GM03348 (cell line): ENCODE results near the gene MTRF1L.
A peak's percentile ranks its signal among the peaks of the same experiment; 100 is the strongest.
"Not testable (repeated sequence)": the region's sequence is repeated elsewhere in the genome, so short reads cannot be mapped to it uniquely, and the experiment has no call there.

Experiments used
- DNase-seq: peaks from one replicate; pipeline ENCODE4 v3.0.0; 2012; ENCODE audit warnings: low spot score

MTRF1L gene

DNA sequence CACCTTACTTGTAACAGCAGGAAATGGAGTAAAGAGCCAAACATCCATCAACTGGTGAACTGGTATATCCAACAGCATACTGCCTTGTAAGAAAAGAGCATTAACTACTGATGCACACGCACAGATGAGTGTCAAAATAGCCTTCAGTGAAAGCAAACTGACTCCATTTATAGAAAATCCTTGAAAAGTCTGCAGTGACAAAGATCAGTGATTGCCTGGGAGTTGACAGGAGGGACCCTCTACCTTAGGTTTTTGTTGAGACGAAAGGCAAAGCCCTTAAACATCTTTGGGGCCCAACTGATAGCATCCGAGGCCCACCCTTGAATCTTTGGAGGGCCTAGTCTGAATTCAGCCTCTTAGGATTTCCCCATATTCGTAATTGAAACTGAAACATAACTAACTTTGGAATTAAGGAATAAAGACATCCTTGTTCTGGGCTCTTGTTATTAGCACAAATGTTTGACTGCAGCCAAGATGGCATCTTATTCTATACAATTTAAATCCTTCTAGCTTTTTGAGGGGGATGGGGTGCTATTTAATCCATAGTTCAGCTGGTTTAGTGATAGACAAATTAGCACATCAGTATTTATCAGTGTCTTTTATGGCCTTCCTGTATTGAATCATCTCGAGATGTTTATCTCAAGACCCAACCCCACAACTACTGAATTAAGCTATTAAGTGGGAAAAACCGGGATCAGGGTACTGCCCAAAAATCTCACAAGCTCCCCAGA, 32.7 kb downstream of the MTRF1L start:
- no peak for DNase-seq

DNA sequence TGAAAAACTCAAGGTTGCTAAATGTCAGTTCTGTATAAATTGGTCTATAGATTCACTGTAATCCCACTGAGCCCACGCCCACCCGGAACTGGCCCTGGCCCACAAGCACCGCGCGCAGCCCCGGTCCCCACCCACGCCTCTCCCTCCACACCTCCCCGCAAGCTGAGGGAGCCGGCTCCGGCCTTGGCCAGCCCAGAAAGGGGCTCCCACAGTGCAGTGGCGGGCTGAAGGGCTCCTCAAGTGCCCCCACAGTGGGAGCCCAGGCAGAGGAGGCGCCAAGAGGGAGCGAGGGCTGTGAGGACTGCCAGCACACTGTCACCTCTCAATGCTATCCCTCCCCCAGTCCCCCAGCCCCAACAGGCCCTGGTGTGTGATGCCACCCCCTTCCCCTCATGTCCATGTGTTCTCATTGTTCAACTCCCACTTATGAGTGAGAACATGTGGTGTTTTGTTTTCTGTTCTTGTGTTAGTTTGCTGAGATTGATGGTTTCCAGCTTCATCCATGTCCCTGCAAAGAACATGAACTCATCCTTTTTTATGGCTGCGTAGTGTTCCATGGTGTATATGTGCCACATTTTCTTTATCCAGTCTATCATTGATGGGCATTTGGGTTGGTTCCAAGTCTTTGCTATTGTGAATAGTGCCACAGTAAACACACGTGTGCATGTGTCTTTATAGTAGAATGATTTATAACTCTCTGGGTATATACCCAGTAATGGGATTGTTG, 36.2 kb downstream of the MTRF1L start:
- not testable (repeated sequence) for DNase-seq

DNA sequence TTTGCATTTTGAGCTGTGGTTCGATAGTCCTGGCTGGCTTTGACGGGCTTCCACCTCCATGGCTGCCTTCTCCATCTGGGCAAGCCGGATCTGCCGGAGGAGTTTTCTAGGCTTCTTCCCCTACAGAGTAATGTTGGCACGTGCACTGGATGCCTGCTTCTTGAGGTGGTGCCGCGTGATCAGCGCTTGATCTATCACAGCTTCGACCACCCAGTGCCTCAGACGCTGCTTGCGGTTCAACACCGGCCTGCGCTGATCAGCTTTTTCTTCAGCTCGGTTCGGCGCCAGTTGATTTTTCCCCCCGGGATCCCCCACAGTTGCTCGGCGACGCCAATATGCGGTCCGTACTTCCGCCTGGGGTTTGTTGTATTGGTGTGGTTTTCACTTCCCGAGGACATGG, 43.2 kb downstream of the MTRF1L start:
- DNase-seq, result no peak

DNA sequence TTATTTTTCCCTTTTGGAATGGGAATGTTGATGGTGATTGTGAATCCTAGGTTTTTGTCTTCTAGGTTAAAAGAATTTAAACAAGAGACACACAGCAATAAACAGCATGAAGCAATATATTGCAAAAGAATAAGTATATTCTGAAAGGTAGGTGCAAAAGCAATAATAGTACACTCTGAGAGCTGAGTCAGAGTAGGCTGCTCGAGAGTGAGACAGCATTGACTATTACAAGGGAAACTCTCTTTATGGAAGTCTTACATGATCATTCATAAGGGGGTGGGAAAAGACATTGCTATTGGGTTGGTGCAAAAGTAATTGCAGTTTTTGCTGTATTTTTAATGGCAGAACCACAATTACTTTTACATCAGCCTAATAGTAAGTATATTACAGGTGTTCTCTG, 44.7 kb downstream of the MTRF1L start:
- DNase-seq, result no peak

DNA sequence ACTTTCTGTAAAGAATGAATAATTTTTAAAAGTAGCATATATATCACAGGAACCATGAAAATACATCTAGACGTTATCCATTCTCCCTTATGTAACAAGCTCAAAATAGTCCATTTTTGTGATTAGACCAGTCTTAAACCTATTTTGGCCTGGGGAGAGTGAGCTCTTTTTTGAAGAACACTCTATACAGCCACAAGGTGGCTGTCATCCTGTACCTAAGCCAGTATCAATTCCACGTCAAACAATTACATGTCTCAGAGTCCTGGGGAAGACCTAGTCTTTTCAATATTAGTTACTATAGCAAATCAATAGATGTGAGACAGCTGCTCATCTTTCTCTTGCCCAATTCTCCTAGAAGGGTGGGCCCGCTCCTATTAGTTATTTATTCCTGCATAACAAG, 48.1 kb downstream of the MTRF1L start:
- DNase-seq, result no peak

DNA sequence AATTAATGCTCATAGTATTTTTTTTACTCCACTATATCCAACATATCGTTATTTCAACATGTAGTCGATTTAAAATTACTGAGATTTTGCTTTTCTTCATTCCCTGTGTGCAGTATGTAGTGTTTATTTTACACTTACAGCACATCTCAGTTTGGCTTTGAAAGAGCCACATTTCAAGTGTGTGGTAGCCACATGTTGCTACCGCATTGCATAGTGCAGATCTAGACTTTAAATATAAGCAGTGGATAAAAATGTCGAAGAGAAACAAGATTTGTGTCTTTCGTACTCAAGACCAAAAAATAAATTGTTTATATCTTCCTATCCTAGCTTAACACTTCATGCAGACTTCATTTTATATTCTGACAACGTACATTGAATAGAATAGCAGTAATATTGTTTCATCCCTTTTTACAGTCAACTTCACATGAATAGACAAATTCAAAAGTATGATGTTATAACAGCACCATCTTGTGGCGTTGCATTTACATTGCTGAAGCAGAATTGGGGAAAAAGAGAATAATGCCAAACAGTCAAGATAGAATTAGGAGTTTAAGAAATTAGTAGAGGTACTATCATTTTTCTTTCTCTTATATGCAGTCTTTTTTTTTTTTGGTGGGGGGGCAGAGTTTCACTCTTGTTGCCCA, 49.5 kb downstream of the MTRF1L start:
- peak; percentile 63 for DNase-seq

DNA sequence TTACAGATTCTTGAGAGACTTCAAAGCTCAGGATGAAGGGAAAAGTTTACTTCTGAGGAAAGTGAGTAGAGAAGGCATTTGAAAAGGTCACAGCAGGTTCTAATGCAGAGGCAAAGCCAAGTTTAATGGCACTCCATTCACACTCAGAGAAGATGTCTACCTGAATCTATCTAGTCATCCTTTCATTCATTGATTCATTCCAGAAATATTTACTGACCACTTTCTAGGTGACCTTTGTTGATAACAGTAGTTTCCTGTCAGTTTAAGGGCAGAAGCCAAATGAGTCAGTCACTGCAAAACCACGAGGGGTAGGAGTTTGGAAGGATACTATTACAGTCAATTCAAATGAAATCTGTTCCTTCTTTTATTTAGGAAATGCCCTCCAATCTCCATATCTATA, 50.5 kb downstream of the MTRF1L start:
- DNase-seq, result peak; percentile 52

DNA sequence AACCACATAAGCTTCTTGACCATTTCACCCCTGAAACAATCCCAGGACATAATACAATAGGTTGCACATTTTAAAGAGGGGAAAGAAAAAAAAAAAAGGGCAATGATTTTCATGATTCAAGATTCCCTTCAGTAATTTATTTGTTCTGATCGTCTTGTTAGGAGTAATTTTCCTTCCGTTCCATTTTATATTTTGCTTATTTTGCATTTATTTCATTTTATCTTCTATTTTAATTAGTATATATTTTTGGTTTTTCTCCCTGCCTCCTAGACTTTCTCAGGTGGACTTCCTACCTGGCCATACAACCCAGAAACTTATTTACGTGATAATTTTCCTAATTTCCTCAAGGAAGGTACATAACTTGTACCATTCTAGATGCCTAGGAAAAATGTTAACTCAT, 52.3 kb downstream of the MTRF1L start:
- no peak for DNase-seq

DNA sequence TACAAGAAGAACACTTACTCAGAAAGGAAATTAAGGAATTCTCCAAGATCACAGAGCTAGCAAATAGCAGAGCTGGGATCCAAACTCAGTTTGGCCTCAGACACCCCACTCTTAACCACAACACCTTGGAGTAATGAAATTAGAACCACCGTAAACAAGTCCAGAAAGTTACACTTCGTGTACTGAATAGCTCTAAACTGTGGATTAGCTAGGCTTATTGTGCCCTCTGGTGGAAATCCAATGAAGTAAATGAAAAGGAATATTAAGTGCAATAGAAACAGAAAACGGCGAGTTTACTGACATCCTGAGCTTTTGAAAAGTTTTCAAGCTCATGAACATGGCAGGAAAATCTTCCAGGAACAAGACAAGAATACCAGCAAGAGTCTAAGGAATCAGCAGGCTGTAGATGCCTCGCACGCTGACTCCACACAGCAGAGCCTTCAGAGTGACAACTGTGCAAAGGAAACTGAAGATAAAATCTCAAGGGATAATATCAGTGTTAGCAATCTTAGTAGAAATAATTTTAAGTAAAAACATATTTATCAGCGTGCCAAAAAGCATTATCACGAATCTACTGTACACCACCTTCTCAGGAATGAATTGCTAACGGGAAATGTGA, 54.2 kb downstream of the MTRF1L start:
- peak; percentile 58 for DNase-seq

DNA sequence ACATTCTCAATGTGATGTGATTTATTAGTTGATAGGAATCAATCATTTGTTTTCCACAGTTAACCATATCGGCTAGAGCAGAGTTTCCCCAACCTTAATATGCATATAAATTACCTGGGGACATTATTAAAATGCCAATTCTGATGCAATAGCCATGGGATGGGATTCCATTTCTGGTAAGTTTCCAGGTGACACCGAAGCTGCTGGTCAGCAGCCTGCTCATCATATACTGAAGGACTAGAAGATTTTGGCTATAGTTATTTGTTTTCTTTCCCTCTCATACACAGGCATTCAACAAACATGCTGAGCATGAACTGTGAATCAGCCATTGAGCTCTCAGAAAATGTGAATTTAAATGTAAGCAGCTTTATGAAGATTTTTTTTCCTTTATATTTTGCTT, 55.5 kb downstream of the MTRF1L start:
- no peak for DNase-seq

DNA sequence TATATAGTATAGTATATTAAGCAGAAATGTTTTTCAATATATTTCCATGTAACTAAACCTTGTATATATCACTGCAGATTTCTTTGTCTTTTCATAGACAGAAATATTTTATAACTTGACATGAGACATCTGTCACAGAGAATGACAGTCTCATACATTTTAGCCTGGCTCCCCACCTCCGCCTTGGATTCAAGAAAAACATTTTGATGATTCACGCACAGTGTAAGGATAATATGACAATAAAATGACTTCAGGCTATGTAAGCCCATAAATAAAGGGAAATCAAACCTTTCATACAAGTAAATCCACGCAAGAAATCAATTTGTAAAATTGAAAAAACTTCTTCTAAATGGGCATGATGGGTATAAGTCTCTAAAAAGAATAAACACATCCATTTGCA, 56.0 kb downstream of the MTRF1L start:
- no peak for DNase-seq

DNA sequence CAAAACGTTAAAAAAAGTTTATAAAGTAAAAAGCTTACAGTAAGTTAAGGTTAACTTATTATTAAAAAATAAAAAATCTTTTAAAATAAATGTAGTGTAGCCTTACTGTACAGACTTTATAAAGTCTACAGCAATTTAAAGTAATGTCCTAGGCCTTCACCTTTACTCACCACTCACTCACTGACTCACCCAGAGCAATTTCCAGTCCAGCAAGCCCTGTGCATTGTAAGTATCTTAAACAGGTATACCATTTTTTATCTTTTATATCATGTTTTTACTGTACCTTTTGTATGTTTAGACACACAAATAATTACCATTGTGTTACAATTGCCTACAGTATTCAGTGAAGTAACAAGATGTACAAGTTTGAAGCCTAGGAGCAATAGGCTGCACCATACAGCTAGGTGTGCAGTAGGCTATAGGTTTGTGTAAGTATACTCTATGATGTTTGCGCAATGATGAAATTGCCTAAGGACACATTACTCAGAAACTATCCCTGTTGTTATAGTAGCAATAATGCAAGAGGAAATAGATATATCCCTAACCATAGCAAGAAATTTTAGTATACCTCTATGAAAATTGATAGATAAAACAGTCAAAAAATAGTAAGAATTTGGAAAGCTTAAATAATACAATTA, 59.1 kb downstream of the MTRF1L start:
- DNase-seq, result no peak

DNA sequence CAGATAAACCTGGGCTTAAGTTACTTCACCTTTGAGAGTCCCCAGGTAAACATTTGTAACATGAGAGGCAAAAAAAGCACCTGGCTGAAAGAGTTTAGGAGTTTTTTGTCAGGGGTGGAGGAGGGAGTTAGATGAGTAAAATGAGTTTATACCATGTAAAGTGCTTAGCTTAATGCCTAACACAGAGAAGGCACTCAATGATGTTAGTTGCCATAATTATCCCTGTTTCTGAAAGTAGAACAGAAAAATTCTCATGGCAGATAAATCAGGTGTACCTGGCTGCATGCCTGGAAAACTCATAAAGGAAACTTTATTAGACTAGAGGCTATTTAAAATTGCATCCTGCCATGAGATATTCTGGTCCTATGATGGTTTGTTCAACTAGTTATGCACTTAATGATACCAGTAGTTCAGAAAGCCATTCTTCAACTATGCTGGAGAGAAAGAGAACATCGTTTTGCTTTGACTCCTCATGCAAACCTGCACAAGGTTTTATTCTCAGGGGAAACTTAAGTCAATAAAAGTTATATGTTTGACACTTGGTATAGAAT, 60.1 kb downstream of the MTRF1L start:
- no peak for DNase-seq

DNA sequence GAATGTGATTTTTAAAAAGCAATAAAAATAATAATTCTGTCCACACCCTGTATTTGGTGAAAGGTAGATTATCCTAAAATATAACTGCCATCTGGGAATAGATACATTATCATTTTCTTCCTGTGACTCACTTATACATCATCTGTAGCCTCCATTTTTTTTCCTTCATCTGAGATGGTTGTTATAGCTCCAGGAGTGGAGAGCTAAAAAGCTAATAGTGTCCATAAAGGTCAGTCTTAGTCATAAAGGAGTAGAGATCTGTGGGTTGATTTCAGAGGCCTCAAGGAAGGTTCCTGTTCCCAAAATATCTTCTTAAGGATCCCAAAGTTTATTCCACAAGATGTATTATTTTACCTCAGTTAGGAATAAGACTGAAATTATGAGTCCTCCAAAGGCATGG, 60.8 kb downstream of the MTRF1L start:
- DNase-seq, result no peak
